ENCODE results near the gene TNFSF4. TPM values are rescaled to one million over a fixed set of nuclear protein-coding genes. Genes with fewer than 3 reads are reported as not detected.

TNFSF4 gene
- polyA plus RNA-seq, 1 of the 3 experiments (the other 2 are of a cell fraction): 25.9 TPM

GRCh38 chr1:173140733-173141132 lies 66.4 kb downstream of the TNFSF4 start:
- H3K9me2 ChIP-seq: no peaks in the 10 kb centered on the region
- H2AFZ ChIP-seq (ENCODE audit: low read depth): no peak overlapping the region
- H3K79me2 ChIP-seq (ENCODE audit: insufficient read depth): no peaks in the 10 kb centered on the region
- TF ChIP-seq TAF1 (IDR thresholded peaks at IDR 0.05; ENCODE audit: borderline replicate concordance, low read depth, low read length): no peak
- no peak for TF ChIP-seq RFX5 (IDR thresholded peaks at IDR 0.05; ENCODE audit: low read length)
- no peak for TF ChIP-seq SIN3A (IDR thresholded peaks at IDR 0.05; ENCODE audit: borderline replicate concordance, low read depth, low read length)
- no peak for TF ChIP-seq YY1 (IDR thresholded peaks at IDR 0.05; ENCODE audit: low read depth)
- H3K4me3 ChIP-seq (ENCODE audit: low read depth in 2 of 2, low read length in 1 of 2): no peak overlapping the region
- H3K4me2 ChIP-seq: no peak overlapping the region
- no peak for DNase-seq
- H3K9ac ChIP-seq: no peak overlapping the region
- H3K27me3 ChIP-seq (ENCODE audit: insufficient read depth): no peaks in the 10 kb centered on the region
- H3K27ac ChIP-seq (ENCODE audit: low read depth in 2 of 2, low read length in 1 of 2): no peak overlapping the region
- ChIA-PET POLR2A (no interaction called here), CTCF (no interaction called here)
- no peaks in the 10 kb centered on the region for H3K36me3 ChIP-seq (replicated peaks in 1 of 2; ENCODE audit: control insufficient read depth in 1 of 2, insufficient read depth in 2 of 2, low read length in 1 of 2)
- peaks cover 7% of the 10 kb centered on the region for H3F3A ChIP-seq (replicated peaks; ENCODE audit: insufficient read depth)
- WGBS (ENCODE audit: low lambda C conversion rate): 10% methylated on average over 2 of the region's 2 CpGs
- H3K9me3 ChIP-seq: 0 out of 2 replicates have a peak, but pooled peaks cover 5% of the 10 kb centered on the region
- no peaks in the 10 kb centered on the region; a peak in 1 of 4 replicates for H3K4me1 ChIP-seq (ENCODE audit: control insufficient read depth in 1 of 2, insufficient read depth in 2 of 2, low read depth in 1 of 2, low read length in 1 of 2)
- H4K20me1 ChIP-seq (ENCODE audit: insufficient read depth): no peaks in the 10 kb centered on the region

GRCh38 chr1:173139706-173140105 lies 67.4 kb downstream of the TNFSF4 start:
- Histone ChIP-seq H3K36me3 (replicated peaks in 1 of 2; ENCODE audit: control insufficient read depth in 1 of 2, insufficient read depth in 2 of 2, low read length in 1 of 2) (no peaks in the 10 kb centered on the region), H3K79me2 (ENCODE audit: insufficient read depth) (no peaks in the 10 kb centered on the region), H4K20me1 (ENCODE audit: insufficient read depth) (no peaks in the 10 kb centered on the region), H3K4me2 (no peak overlapping the region), H3K4me3 (ENCODE audit: low read depth in 2 of 2, low read length in 1 of 2) (no peak overlapping the region), H3K4me1 (ENCODE audit: control insufficient read depth in 1 of 2, insufficient read depth in 2 of 2, low read depth in 1 of 2, low read length in 1 of 2) (no peaks in the 10 kb centered on the region; a peak in 2 of 4 replicates), H3K27ac (ENCODE audit: low read depth in 2 of 2, low read length in 1 of 2) (no peak overlapping the region), H3K9me3 (no peaks in the 10 kb centered on the region), H3F3A (replicated peaks; ENCODE audit: insufficient read depth) (peaks cover 7% of the 10 kb centered on the region), H3K9ac (no peak overlapping the region), H3K9me2 (no peaks in the 10 kb centered on the region), H3K27me3 (ENCODE audit: insufficient read depth) (no peaks in the 10 kb centered on the region), H2AFZ (ENCODE audit: low read depth) (no peak overlapping the region)
- ChIA-PET POLR2A (no interaction called here), CTCF (no interaction called here)
- TF ChIP-seq MXI1 (IDR thresholded peaks at IDR 0.05; ENCODE audit: low read depth, low read length): no peak
- no peak for TF ChIP-seq NRF1 (IDR thresholded peaks at IDR 0.05; ENCODE audit: low read depth, low read length)
- TF ChIP-seq JUND (IDR thresholded peaks at IDR 0.05): no peak
- no peak for DNase-seq
- 87% methylated on average over 3 of the region's 3 CpGs for WGBS (ENCODE audit: low lambda C conversion rate)

GRCh38 chr1:173137107-173137706 lies 69.9 kb downstream of the TNFSF4 start:
- ChIA-PET CTCF (no interaction called here), POLR2A (no interaction called here)
- Histone ChIP-seq H3K9me2 (no peaks in the 10 kb centered on the region), H3K4me1 (ENCODE audit: control insufficient read depth in 1 of 2, insufficient read depth in 2 of 2, low read depth in 1 of 2, low read length in 1 of 2) (peaks cover 0 to 5% of the 10 kb centered on the region in 2 experiments; a peak in 2 of 4 replicates), H3K27me3 (ENCODE audit: insufficient read depth) (no peaks in the 10 kb centered on the region), H3K4me2 (no peak overlapping the region), H3F3A (replicated peaks; ENCODE audit: insufficient read depth) (peaks cover 7% of the 10 kb centered on the region), H3K4me3 (ENCODE audit: low read depth in 2 of 2, low read length in 1 of 2) (no peak overlapping the region), H4K20me1 (ENCODE audit: insufficient read depth) (no peaks in the 10 kb centered on the region), H3K9me3 (no peaks in the 10 kb centered on the region), H3K79me2 (ENCODE audit: insufficient read depth) (no peaks in the 10 kb centered on the region), H2AFZ (ENCODE audit: low read depth) (no peak overlapping the region), H3K36me3 (replicated peaks in 1 of 2; ENCODE audit: control insufficient read depth in 1 of 2, insufficient read depth in 2 of 2, low read length in 1 of 2) (no peaks in the 10 kb centered on the region), H3K9ac (no peak overlapping the region), H3K27ac (ENCODE audit: low read depth in 2 of 2, low read length in 1 of 2) (peak overlapping the region in 1 of 2 experiments; percentile 36; a peak in 1 of 4 replicates)
- peak; percentile 17; the same call in 1 of the 2 replicates for TF ChIP-seq JUND (IDR thresholded peaks at IDR 0.05)
- TF ChIP-seq PBX3 (IDR thresholded peaks at IDR 0.05): peak; percentile 43
- 0 out of 2 replicates have a peak, but pooled peaks have one; percentile 4 for TF ChIP-seq TCF12 (IDR thresholded peaks at IDR 0.05)
- TF ChIP-seq REST (IDR thresholded peaks at IDR 0.05; ENCODE audit: low read depth, low read length): no peak
- TF ChIP-seq EP300 (IDR thresholded peaks at IDR 0.05; ENCODE audit: borderline replicate concordance in 1 of 2, low read depth in 1 of 2, low read length in 1 of 2): no peak
- no peak for TF ChIP-seq RFX5 (IDR thresholded peaks at IDR 0.05; ENCODE audit: low read length)
- WGBS (ENCODE audit: low lambda C conversion rate): 37% methylated on average over 2 of the region's 2 CpGs
- DNase-seq: no peak

Measured in SK-N-SH (cell line).